Measurements from ENCODE around the gene INPP5A.
A peak's percentile ranks its signal among the peaks of the same experiment; 100 is the strongest.

The INPP5A gene

GRCh38 chr10:132610071-132610701 lies 72.6 kb downstream of the INPP5A start:
- DNase-seq, result no peak

GRCh38 chr10:132611026-132611910 lies 73.7 kb downstream of the INPP5A start:
- no peak for DNase-seq

- no peak for DNase-seq
Measured at GRCh38 chr10:132611986-132612385, 74.4 kb downstream of the INPP5A start.

- DNase-seq, result no peak
Measured at GRCh38 chr10:132612571-132613504, 75.3 kb downstream of the INPP5A start.

GRCh38 chr10:132613566-132614348 lies 76.2 kb downstream of the INPP5A start:
- no peak for DNase-seq

GRCh38 chr10:132614431-132615340 lies 77.1 kb downstream of the INPP5A start:
- DNase-seq, result no peak

GRCh38 chr10:132615341-132616169 lies 78.0 kb downstream of the INPP5A start:
- DNase-seq, result no peak

- peak in 1 of 56 donors; percentile 17 for DNase-seq
Measured at GRCh38 chr10:132616170-132616995, 78.8 kb downstream of the INPP5A start.

GRCh38 chr10:132616996-132617736 lies 79.6 kb downstream of the INPP5A start:
- DNase-seq, result no peak

- DNase-seq, result no peak
Measured at GRCh38 chr10:132617737-132618052, 80.1 kb downstream of the INPP5A start.

- DNase-seq, result no peak
Measured at GRCh38 chr10:132618158-132618919, 80.8 kb downstream of the INPP5A start.

- DNase-seq, result no peak
Measured at GRCh38 chr10:132619927-132620326, 82.3 kb downstream of the INPP5A start.

- DNase-seq, result no peak
Measured at GRCh38 chr10:132624061-132624846, 86.7 kb downstream of the INPP5A start.

- DNase-seq, result no peak
Measured at GRCh38 chr10:132624847-132625471, 87.4 kb downstream of the INPP5A start.
